ENCODE results near the gene UBR3.
"Not testable (repeated sequence)": the region's sequence is repeated elsewhere in the genome, so short reads cannot be mapped to it uniquely, and the experiment has no call there.

UBR3 gene

DNA sequence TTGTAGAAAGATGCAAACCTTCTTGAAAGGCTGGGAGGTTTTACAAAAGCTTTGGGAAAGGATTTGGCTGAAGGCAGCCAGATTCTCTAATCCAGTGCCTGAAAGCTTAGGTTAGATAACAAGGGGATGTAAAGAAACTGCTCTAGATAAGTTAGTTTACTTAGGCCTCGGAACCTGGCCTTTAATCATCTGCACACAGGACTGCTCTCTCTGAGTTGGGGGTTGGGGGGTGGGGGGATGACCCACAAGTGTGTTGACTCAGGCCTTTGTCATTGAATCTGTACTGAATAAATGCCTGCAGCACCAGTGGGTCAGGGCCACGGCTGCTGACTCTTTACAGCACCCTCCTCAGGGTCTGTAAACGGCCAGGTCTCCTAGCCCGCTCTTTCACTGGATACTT lies 292.1 kb downstream of the UBR3 start:
- DNase-seq: not testable (repeated sequence)

DNA sequence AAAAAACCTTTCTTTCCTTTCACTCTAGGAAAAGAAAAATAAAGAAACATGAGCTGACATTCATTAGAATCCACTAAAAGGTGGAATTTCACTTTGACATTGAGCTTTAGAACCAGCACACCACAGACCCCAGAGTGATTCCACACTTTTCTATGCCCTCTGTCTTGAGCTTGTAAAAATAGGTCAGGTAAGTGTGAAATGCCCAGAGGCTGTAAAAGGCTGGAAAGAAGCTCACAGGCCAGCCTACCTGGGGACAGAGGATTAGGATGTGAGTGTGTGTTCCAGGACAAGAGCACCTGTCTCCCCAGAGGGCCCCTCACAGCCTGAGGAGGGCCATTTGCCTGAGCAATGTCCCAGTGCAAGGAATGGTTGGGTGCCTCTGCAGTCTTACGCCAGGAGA lies 294.4 kb downstream of the UBR3 start:
- DNase-seq: no peak

DNA sequence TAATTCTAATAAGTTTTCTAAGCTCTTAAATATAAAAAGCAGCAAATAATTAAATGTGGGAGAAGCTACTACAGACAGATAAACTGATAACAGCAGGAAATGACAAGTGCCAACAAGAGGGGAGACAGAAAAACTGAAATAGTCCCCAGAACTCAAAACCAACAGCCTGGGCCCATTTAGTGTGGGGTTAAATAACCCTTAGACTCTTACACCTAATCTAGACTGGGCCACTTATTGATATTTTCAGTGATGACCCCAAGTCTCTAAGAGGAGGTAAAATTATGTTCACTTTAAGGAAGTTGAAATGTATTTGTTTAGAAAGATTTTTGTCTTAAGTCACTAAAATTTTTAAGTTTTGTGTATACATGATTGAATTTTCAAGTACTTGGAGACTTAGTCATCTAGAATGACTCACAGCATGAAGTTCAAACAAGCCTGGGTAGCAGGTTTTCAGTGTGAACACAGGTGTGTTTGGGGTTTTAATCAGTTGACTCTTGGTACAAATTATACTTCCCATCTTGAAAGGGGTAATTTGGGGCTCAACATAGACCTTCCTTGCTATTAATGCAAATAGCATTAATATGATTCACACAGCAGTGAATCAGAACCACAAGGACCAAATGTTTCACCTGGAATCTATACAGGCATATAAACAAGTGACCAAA lies 295.8 kb downstream of the UBR3 start:
- no peak for DNase-seq

GRCh38 chr2:170123593-170123992 lies 296.3 kb downstream of the UBR3 start:
- DNase-seq: no peak

GRCh38 chr2:170126138-170126728 lies 299.0 kb downstream of the UBR3 start:
- DNase-seq: not testable (repeated sequence)

All from activated CD4-positive, alpha-beta T cell treated with anti-CD3 and anti-CD28 coated beads, Interleukin-2, amount 50 U/mL, for 1 hour (primary cell).